Hepatocyte (in vitro differentiated cells): Measurements from ENCODE around the gene TCOF1. TPM values are rescaled to one million over a fixed set of nuclear protein-coding genes. Genes with fewer than 3 reads are reported as not detected.

Experiments used
- DNase-seq: peaks from one replicate; pipeline ENCODE4 v3.0.0-alpha.2; 2016; ENCODE audit warnings: low spot score
- H2AFZ ChIP-seq: fragments of 200-600 bp; sonication (generic); 2 replicates; pipeline ENCODE4 v1.6.0; 2016; ENCODE audit warnings: antibody characterized with exemption, mild to moderate bottlenecking
- H3K27ac ChIP-seq: fragments of 200-600 bp; sonication (generic); 2 replicates; pipeline ENCODE4 v1.5.1; 2016; ENCODE audit warnings: mild to moderate bottlenecking
- H3K27me3 ChIP-seq: fragments of 200-600 bp; sonication (generic); 2 replicates; pipeline ENCODE4 v1.6.1; 2016
- H3K36me3 ChIP-seq: fragments of 200-600 bp; sonication (generic); replicated peaks from 2 replicates; pipeline ENCODE4 v1.5.1; 2016; ENCODE audit warnings: low read depth; ENCODE audit not compliant: insufficient read depth
- H3K4me1 ChIP-seq: fragments of 200-600 bp; sonication (generic); 2 replicates; pipeline ENCODE4 v1.5.1; 2016; ENCODE audit warnings: mild to moderate bottlenecking, moderate library complexity; ENCODE audit not compliant: insufficient read depth
- H3K4me2 ChIP-seq: fragments of 200-600 bp; sonication (generic); 2 replicates; pipeline ENCODE4 v1.6.0; 2016
- H3K4me3 ChIP-seq: fragments of 200-600 bp; sonication (generic); 2 replicates; pipeline ENCODE4 v1.5.1; 2016; ENCODE audit warnings: mild to moderate bottlenecking
- H3K79me2 ChIP-seq: fragments of 200-600 bp; sonication (generic); 2 replicates; pipeline ENCODE4 v1.6.0; 2017; ENCODE audit warnings: mild to moderate bottlenecking
- H3K9me2 ChIP-seq: fragments of 200-600 bp; sonication (generic); replicated peaks from 2 replicates; pipeline ENCODE4 v1.6.0; 2017; ENCODE audit warnings: mild to moderate bottlenecking; ENCODE audit not compliant: insufficient read depth
- H3K9me3 ChIP-seq: fragments of 200-600 bp; sonication (generic); 2 replicates; pipeline ENCODE4 v1.5.1; 2016; ENCODE audit warnings: low read depth, mild to moderate bottlenecking
- H4K20me1 ChIP-seq: fragments of 200-600 bp; sonication (generic); 2 replicates; pipeline ENCODE4 v1.6.0; 2016; ENCODE audit warnings: mild to moderate bottlenecking; ENCODE audit not compliant: insufficient read depth, poor library complexity, severe bottlenecking
- EZH2 ChIP-seq: fragments of 200-600 bp; sonication (generic); IDR thresholded peaks from 2 replicates; pipeline ENCODE4 v1.6.1; 2016; ENCODE audit warnings: antibody characterized with exemption, mild to moderate bottlenecking, borderline replicate concordance
- EZH2phosphoT487 ChIP-seq: fragments of 200-600 bp; sonication (generic); IDR thresholded peaks from one replicate; pipeline ENCODE4 v1.6.1; 2018; ENCODE audit warnings: antibody characterized with exemption, mild to moderate bottlenecking, low read depth, moderate library complexity; ENCODE audit not compliant: unreplicated experiment, severe bottlenecking
- WGBS: methylation state at CpG from one replicate; pipeline ENCODE4 v1.1.6; 2016; ENCODE audit warnings: low lambda C conversion rate; ENCODE audit errors: missing lambda C conversion rate; 5-methylcytosine and 5-hydroxymethylcytosine counted together
- polyA plus RNA-seq: library from polyadenylated mRNA; unstranded; fragments of >200 nt; fragmentation: Nextera tagmentation; extraction: Ambion mirVana; gene quantifications from 2 replicates; pipeline ENCODE4 v1.2.1, GENCODE V29; 2016
- total RNA-seq: library from RNA; depleted of rRNA; stranded (reverse); fragments of >200 nt; gene quantifications from 2 replicates; pipeline ENCODE4 v1.2.3, GENCODE V29; 2014
- TF ChIP-seq, protein P1 (sequence below): fragments of 200-600 bp; sonication (generic); IDR thresholded peaks from 2 replicates; pipeline ENCODE4 v1.5.1; 2016; ENCODE audit warnings: antibody characterized with exemption, mild to moderate bottlenecking; ENCODE audit not compliant: poor library complexity

The TCOF1 gene
- total and polyA plus RNA-seq, 2 experiments from 2014 or later = 19.9 to 24.0 TPM

DNA sequence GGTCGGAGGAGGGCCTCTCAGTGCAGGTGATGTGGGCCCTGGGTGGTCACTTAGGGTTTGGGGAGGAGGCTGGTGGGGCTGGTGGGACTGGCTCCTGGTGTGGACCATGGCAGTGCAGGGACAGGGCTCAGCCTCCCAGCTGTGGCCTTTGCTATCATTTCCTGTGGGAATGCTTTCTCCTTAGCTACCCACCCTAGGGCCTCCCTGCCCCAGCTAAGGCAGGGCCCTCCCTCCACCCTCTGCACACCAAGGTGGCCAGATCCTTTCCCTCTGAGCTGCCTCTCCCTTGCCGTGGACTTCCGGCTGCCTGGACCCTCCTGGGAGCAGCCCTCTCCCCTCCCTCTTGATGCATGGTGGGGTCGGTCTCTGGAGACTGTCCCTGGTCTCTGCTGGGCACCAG lies 32.1 kb upstream of the TCOF1 start:
- Histone ChIP-seq H4K20me1 (no peaks in the 10 kb centered on the region), H3K9me2 (no peaks in the 10 kb centered on the region), H3K79me2 (no peaks in the 10 kb centered on the region), H3K27ac (no peak overlapping the region), H2AFZ (no peak overlapping the region), H3K4me2 (no peak overlapping the region), H3K4me1 (peaks cover 20% of the 10 kb centered on the region), H3K4me3 (no peak overlapping the region), H3K9me3 (no peaks in the 10 kb centered on the region), H3K27me3 (no peaks in the 10 kb centered on the region), H3K36me3 (no peaks in the 10 kb centered on the region)
- TF ChIP-seq, protein P1, sequence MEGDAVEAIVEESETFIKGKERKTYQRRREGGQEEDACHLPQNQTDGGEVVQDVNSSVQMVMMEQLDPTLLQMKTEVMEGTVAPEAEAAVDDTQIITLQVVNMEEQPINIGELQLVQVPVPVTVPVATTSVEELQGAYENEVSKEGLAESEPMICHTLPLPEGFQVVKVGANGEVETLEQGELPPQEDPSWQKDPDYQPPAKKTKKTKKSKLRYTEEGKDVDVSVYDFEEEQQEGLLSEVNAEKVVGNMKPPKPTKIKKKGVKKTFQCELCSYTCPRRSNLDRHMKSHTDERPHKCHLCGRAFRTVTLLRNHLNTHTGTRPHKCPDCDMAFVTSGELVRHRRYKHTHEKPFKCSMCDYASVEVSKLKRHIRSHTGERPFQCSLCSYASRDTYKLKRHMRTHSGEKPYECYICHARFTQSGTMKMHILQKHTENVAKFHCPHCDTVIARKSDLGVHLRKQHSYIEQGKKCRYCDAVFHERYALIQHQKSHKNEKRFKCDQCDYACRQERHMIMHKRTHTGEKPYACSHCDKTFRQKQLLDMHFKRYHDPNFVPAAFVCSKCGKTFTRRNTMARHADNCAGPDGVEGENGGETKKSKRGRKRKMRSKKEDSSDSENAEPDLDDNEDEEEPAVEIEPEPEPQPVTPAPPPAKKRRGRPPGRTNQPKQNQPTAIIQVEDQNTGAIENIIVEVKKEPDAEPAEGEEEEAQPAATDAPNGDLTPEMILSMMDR = no peak
- TF ChIP-seq EZH2 = no peak
- no peak for TF ChIP-seq EZH2phosphoT487
- WGBS = 90% methylated on average over 4 of the region's 4 CpGs
- no peak for DNase-seq

DNA sequence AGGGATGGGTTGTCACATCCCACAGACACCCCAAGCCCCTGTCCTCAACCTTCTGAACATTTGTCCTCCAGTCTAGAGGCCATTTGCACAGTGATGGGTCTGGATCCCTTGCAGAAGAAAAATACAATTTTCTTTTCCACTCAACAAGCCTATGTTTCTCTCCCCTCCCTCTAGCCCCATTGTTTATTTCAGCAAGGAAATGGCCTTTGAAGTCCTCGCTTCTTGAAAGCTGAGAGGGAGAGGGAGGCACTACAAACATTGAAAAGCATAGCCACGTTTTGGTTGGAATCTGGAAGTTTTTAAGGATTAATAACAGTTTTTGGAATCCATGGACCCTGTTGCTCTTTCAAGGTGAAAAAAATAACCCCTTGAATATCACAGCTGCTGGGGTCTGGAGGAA lies 30.8 kb upstream of the TCOF1 start:
- peaks cover 16% of the 10 kb centered on the region for H3K4me1 ChIP-seq
- H3K9me3 ChIP-seq = no peaks in the 10 kb centered on the region
- H3K79me2 ChIP-seq = no peaks in the 10 kb centered on the region
- H3K27ac ChIP-seq = peak overlapping the region; percentile 64
- DNase-seq = no peak
- no peaks in the 10 kb centered on the region for H3K27me3 ChIP-seq
- H3K4me3 ChIP-seq = no peak overlapping the region
- 21% methylated on average over 2 of the region's 2 CpGs for WGBS
- H3K4me2 ChIP-seq = peak overlapping the region; percentile 4
- H3K9me2 ChIP-seq = no peaks in the 10 kb centered on the region
- H4K20me1 ChIP-seq = no peaks in the 10 kb centered on the region
- H3K36me3 ChIP-seq = no peaks in the 10 kb centered on the region
- TF ChIP-seq EZH2phosphoT487 = no peak
- TF ChIP-seq, protein P1 = no peak
- no peak for TF ChIP-seq EZH2
- H2AFZ ChIP-seq = no peak overlapping the region

DNA sequence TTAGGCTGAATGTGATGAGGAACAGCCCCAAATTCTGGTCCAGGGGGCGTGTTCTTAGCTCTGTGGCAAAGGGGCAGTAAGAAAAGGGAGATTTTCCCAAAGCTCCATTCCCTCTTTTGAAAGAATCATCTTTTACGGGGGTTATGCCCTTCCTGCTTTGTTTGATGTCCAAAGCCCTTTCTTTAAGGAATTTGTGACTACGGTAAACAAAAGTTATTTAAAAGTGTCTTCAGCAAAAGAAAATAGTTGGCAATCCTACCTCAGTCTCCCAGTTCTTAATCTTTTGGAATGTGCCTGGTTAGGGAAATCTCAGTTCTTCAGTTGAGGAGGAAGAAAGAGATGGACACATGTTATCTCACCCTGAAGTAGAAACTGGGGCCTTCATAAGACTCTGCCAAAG lies 30.4 kb upstream of the TCOF1 start:
- no peaks in the 10 kb centered on the region for H3K79me2 ChIP-seq
- H3K27ac ChIP-seq = peak overlapping the region; percentile 64
- H2AFZ ChIP-seq = no peak overlapping the region
- no peaks in the 10 kb centered on the region for H3K27me3 ChIP-seq
- H3K4me2 ChIP-seq = peak overlapping the region; percentile 4
- WGBS = 37% methylated on average over 3 of the region's 3 CpGs
- no peaks in the 10 kb centered on the region for H3K9me2 ChIP-seq
- H3K4me3 ChIP-seq = no peak overlapping the region
- H3K36me3 ChIP-seq = no peaks in the 10 kb centered on the region
- TF ChIP-seq EZH2phosphoT487 (no peak), EZH2 (no peak)
- TF ChIP-seq, protein P1 = no peak
- no peaks in the 10 kb centered on the region for H3K9me3 ChIP-seq
- no peak for DNase-seq
- peaks cover 16% of the 10 kb centered on the region for H3K4me1 ChIP-seq
- no peaks in the 10 kb centered on the region for H4K20me1 ChIP-seq

DNA sequence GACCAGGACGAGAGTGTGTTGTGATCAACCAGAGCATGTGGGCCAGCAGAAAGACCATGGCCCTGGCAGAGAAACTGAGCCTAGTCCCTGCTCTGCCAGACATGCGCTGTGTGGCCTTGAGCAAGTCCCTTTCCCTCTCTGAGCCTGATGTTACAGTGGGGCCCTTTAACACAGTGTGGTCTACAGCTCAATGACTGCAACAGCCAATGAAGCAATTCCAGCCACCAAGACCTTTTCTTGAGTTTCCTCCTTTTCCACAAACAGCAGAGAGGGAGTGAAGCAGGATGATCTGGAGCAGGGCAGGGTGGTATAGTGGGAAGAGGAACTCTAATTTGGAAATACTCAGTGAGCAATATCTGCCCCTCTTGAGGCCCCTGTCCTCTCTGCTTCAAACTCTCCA lies 29.0 kb upstream of the TCOF1 start:
- Histone ChIP-seq H3K9me2 (no peaks in the 10 kb centered on the region), H3K79me2 (no peaks in the 10 kb centered on the region), H3K4me3 (no peak overlapping the region), H3K27me3 (no peaks in the 10 kb centered on the region), H2AFZ (no peak overlapping the region), H3K4me1 (peaks cover 16% of the 10 kb centered on the region), H4K20me1 (no peaks in the 10 kb centered on the region), H3K27ac (no peak overlapping the region), H3K9me3 (no peaks in the 10 kb centered on the region), H3K36me3 (no peaks in the 10 kb centered on the region), H3K4me2 (no peak overlapping the region)
- no peak for DNase-seq
- WGBS = 95% methylated on average over 2 of the region's 2 CpGs
- TF ChIP-seq, protein P1 = no peak
- TF ChIP-seq EZH2 (no peak), EZH2phosphoT487 (no peak)
